Fibroblast of skin of scalp (primary cell): Measurements from ENCODE around the gene UBE2Z. TPM values are rescaled to one million over a fixed set of nuclear protein-coding genes. Genes with fewer than 3 reads are reported as not detected.
"Not testable (repeated sequence)": the region's sequence is repeated elsewhere in the genome, so short reads cannot be mapped to it uniquely, and the experiment has no call there.

ENCODE experiments used
- DNase-seq: peaks from one replicate; pipeline ENCODE4 v3.0.0-alpha.2; 2013
- polyA plus RNA-seq, 2 experiments: library from polyadenylated mRNA; unstranded; fragments of 120-200 nt; gene quantifications; one replicate each; pipeline ENCODE4 v1.2.1, GENCODE V29; 2013; ENCODE audit not compliant: insufficient read length in 2 of 2

UBE2Z gene
- 92.6 TPM for polyA plus RNA-seq (2013, experiment 1 of 2; ENCODE audit: insufficient read length)
- 95.2 TPM for polyA plus RNA-seq (2013, experiment 2 of 2; ENCODE audit: insufficient read length)

DNA sequence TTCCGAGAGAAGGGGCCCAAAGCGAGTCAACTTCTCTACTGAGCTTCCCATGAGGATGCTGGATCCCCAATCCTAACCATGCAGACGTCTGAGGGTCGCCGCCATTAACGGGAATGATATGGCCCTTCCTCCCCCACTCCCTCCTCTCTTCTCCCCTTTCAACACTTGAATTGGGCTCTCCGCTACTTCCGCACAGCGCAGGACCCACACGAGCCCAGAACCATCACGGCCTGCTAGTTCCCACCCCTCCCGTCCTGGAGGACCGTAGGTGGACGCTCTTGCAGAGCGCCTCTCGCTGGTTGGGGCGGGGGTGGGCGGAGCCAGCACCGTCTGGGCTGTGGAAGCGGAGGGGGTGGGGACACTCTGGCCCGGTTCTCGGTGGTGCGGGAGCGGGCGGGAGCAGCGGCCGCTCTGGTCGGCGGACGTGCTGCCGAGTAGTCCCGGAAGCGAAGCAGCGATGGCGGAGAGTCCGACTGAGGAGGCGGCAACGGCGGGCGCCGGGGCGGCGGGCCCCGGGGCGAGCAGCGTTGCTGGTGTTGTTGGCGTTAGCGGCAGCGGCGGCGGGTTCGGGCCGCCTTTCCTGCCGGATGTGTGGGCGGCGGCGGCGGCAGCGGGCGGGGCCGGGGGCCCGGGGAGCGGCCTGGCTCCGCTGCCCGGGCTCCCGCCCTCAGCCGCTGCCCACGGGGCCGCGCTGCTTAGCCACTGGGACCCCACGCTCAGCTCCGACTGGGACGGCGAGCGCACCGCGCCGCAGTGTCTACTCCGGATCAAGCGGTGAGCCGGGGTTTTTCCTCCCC lies at the start of gene UBE2Z:
TSS of gene UBE2Z (plus strand) at position 361 of the 797 bp plus-strand sequence. CDS start at position 458, 97 bp downstream.
- DNase-seq, result peak; percentile 96

- no peak for DNase-seq
These were observed 48.2 kb upstream of the UBE2Z start for GRCh38 chr17:48860034-48860433.

DNA sequence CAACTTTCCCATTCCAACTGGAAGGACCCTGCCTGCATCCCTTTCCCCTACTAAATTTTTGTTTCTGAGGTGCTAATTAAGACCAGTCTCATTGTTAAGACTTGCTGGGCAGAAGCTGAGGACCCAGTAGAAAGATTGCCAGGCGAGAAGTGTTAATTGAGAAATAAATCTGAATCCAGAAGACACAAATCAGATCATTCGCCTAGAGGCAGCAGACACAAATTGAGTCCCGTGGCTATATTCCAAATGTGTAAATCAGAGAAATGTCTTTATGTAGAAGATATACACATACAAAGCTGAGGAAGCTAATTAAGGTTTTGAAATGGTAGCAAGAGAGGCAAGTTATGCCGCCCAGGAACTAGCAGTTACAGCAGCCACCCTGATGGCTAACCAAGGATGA lies 47.8 kb upstream of the UBE2Z start:
- no peak for DNase-seq

DNA sequence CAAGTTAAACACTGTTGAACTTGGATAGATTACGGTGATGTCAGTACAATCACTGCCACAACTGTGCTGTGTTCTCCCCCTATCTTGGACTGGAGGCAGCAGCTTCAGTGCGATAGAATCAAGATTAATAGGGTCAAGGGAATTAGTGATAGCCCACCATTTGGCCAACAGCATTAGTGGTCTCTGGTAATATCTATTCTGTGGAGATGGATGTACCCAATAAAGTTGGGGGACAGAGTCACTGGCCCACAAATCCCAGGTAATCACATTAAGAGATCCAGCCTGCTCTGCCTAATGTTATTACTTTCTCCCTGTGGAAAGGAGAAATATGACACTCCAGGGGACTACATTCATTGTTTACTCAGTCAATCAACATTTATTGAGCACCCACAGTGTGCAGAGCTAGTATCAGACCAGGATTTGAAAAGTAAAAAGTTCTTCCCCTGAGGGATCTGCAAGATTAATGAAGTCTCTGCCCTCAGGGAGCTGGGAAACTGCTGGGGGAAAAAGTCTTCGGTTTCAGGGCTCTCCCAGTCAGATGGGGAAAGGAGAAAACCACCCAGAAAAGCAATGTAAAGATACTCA lies 39.2 kb upstream of the UBE2Z start:
- no peak for DNase-seq

DNA sequence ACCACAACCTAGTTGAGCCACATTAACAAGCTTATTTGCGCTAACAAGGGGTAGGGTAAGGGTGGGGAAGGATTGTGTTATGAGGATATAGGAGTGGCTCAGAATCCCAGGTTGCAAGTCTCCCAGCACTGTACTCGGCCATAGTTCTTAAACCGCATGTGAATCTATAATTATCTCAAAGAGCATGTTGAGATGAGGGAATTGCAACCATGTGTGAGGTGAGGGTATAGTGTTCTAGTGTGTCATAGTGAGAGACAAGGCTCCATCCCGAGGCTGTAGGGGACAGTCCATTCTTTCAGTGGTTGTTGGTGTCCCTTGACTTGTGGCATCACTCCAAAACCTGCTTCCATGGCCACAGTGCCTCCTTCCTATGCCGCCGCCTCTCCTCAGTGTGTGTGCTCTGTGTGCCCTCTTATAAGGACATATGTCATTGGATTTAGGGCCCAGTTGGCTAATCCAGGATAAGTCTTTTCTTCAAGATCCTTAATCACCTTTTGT lies 38.3 kb upstream of the UBE2Z start:
- DNase-seq, result no peak

DNA sequence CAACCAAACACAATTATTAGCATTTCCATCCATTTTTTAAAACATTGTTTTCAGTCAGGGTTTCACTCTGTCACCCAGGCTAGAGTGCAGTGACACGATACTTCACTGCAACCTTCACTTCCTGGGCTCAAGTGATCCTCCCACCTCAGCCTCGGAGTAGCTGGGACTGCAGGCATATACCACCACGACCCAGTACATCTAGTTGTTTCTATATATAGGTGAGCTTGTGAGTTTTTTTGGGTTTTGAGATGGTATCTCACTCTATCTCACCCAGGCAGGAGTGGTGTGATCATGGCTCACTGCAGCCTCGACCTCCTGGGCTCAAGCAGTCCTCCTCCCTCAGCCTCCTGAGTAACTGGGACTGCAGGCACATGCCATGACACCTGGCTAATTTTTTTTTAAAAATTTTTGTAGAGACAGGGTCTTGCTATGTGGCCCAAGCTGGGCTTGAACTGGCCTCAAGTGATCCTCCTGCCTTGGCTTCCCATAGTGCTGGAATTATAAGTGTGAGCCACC lies 37.1 kb upstream of the UBE2Z start:
- no peak for DNase-seq

- DNase-seq, result no peak
These were observed 36.5 kb upstream of the UBE2Z start for GRCh38 chr17:48871551-48872351.

DNA sequence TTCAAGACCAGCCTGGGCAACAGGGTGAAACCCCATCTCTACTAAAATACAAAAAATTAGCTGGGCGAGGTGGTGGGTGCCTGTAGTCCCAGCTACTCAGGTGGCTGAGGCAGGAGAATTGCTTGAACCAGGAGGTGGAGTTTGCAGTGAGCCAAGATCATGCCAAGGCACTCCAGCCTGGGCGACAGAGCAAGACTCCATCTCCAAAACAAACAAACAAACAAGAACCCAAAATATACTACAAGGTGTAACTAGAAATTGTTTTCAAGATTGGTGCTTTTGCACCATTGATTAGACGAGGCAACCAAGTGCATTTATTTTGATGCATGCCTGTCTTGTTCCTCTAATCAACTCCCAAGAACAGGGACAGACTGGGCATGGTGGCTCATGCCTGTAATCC lies 35.8 kb upstream of the UBE2Z start:
- DNase-seq, result not testable (repeated sequence)

DNA sequence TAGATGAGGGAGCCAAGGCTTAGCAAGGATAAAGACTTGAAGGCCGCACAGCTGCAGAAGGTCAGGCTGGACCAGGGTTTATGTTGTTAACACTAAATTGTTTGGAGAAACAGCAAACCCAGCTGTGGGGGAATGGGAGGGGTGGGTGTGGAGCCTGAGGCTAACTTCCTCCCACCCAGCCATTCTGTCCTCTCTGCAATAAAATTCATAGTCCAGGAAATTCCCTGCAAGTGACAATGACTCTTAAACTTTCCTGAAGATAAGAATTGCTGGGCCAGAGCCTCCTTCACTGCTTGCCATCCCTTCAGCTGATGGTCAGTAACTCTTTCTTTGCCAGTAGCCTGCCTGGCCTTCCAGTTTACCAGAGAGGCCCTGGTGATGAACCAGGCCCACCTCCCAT lies 35.0 kb upstream of the UBE2Z start:
- no peak for DNase-seq

DNA sequence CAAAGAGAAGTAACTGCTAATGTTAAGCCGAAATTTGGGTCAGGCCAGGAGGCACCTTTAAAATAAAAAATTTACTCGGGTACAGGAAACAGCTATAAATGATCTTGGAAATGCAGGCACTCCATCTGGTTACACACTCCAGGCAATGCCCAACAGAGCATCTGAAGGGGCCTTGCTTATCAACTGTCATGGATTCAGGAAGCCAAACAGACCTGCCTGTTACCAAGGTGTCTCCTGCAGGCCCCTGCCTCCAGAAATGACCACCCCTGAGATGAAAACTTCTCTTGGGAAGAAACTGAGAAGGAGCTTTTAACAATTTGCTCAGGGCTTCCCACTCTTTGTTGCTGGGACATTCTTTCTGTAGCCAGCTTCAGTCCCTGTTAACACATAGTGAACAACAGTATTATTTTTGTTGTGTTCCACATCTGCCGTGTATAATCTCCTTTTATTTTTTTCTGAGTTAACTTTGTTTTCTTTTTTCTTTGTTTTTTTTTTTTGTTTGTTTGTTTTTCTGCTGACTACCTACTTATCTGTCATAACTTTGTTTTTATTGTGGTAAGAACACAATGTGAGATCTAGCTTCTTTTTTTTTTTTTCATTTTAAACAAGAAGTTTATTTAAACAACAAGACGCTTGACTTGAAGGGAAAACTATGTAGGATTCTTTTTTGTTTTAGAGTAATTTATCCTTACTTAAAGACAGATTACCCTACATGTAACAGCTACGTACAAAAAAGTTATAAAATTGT lies 34.3 kb upstream of the UBE2Z start:
- no peak for DNase-seq

- peak; percentile 66 for DNase-seq
These were observed 29.0 kb upstream of the UBE2Z start for GRCh38 chr17:48878920-48879898.

DNA sequence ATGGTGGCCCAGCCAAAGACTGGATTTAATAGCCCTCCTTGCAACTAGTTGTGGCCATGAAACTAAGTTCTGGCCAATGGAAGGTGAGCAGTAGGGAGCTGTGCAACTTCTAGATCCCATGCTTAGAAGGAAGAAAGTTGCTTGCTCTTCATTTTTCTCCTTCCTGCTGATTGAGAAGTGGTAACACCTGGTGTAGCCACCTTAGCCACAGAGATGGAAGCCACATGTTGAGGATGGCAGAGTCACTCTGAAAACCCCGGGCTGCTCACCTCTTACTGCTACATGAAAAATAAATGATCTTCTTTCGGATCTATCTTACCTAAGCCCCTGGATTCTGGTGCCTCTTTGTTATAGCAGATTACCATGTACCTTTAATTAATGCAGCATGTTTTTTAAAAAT lies 25.9 kb upstream of the UBE2Z start:
- DNase-seq, result no peak

GRCh38 chr17:48883171-48883570 lies 25.0 kb upstream of the UBE2Z start:
- DNase-seq, result no peak

DNA sequence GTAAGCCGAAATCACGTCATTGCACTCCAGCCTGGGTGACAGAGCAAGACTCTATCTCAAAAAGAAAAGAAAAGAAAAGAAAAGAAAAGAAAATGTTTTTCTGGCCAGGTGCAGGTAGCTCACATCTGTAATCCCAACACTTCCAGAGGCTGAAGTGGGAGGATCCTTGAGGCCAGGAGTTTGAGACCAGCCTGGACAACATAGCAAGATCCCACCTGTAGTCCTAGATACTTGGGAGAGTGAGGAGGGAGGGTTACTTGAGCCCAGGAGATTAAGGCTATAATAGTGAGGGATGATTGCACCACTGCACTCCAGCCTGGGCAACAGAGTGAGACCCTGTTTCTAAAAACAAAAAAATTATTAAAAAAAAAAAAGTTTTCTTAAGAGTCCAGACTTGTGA lies 18.1 kb upstream of the UBE2Z start:
- no peak for DNase-seq

- DNase-seq, result no peak
These were observed 15.1 kb upstream of the UBE2Z start for GRCh38 chr17:48892940-48893645.

- no peak for DNase-seq
These were observed 14.3 kb upstream of the UBE2Z start for GRCh38 chr17:48893646-48894508.

DNA sequence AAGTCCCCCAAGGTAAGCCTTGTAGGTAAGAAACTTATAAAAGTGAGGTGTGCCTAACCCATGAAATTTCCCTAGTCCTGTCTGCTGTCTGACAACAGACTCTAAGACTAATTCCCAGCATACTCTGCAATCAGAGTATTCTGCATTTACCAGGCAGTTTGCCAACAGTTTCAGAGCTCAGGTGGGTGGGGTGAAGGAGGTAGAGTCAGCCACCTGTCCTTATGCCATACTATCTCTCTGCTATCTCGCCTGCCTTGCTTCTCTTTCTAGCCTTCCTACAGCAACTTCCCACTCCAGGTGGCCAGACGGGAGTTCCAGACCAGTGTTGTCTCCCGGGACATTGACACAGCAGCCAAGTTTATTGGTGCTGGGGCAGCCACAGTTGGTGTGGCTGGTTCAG lies 13.3 kb upstream of the UBE2Z start:
- no peak for DNase-seq

GRCh38 chr17:48901241-48901640 lies 7.0 kb upstream of the UBE2Z start:
- DNase-seq, result no peak

GRCh38 chr17:48903401-48903800 lies 4.8 kb upstream of the UBE2Z start:
- DNase-seq, result no peak
